Posterior cingulate gyrus (tissue), 11 donors: ENCODE measurements around the gene FHL1.
"Not testable (repeated sequence)": the region's sequence is repeated elsewhere in the genome, so short reads cannot be mapped to it uniquely, and the experiment has no call there.

Experiments used
- DNase-seq, 10 donors: peaks; one replicate each; pipeline versions ENCODE4 v3.0.0 to v3.0.0-alpha.2; 2020 to 2021; ENCODE audit warnings: mixed read lengths in 3 of 10
- intact Hi-C: fragments of 100-400 bp; cut with DNase I; formaldehyde crosslinking; loops from one replicate; pipeline ENCODE4 v1.15.1; 2023

FHL1 gene

DNA sequence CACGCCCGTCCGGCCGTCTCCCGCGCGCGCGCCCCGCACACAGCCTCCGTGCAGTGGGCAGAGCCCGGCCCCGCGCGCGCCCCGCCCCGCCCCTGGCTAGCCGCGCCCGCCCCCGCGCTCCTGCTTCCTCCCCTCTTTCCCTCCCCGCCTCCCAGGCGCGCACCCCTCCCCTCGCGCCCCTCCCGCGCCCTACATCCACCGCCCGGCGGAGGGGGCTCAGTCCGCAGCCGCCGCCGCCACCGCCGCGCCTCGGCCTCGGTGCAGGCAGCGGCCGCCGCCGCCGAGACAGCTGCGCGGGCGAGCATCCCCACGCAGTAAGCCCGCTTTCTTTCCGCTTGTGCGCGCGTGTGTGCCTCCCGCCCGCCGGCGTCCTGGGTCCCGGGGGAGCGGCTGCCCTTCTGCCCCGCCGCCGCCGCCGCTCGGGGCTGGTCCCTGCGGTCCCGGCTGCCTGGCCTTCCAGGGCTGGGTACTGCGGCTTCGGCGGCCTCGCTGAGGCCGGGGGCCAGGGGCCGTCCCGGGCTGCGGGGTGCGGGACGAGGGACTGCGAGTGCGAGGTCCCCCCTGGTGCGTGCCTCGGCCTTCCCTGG is at the start of gene FHL1:
FHL1 (plus strand) TSS at position 219 of the 587 bp plus-strand sequence.
- intact Hi-C loops, result loop anchor here (10.0 kb wide), 1 partner anchor 73 kb away; no protein-coding TSS in a partner anchor
- peak in 9 of 10 donors; percentile 30 to 93 (median 55) for DNase-seq

DNA sequence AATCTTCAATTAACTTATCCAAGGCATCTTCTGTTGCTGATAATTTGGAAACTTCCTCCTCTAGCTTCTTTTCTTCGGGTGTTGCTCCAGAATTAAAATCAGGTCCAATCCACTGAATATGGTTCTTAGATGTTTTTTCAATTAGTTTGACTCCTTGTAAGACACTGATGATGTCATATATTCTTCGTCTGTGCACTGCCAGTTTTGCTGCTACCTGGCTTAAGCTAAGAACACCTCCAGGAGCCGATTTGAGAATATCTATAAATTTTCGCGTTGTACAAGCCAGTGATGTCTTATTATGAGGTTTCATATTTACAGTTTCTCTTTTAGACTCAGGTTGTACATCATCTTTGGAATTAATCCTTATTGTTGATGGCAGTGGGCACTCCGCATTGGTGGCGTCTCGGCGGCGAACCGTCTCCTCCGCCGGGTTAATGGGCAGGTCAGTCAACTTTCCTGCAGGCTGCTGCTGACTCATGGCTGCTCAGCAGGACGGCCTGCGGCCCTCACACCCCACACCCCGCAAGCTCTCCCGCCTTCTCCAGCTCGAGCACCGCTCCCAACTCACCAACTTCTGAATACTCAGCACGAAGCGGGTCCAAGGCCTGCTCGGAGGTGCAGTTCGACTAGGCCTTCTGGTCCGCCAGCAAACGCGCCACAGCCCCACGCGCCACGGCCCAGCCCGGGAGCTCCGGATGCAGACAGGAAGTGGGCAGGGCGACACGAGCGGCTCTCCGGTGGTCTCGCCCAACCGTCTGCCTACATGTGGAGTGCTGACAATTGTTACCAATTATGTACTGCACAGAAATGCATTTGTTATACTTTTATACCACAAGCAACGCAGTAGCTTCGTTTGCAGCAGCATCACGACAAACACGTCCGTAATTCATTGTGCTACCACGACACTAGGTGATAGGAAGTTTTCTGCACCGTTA is 49.2 kb upstream of the FHL1 start:
- intact Hi-C loops, result no loop called here
- no peak for DNase-seq

DNA sequence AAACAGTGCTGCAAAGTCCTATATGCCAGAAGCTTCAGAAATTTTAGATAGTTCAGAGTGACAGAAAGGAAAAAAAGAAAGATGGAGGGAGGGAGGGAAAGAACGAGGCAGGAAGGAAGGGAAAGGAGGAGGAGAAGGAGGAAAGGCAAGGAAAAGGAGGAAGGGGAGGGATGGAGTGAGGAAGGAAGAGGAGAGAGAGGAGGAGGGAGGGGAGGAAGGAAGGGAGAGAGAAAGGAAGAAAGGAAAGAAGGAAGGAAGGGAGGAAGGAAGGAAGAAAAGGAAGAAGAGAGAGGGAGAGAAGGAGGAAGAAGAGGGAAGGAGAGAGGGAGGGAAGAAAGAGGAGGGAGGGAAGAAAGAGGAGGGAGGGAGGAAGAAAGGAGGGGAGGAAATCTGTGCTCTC is 42.4 kb upstream of the FHL1 start:
- DNase-seq, result no peak
- intact Hi-C loops, result no loop called here

DNA sequence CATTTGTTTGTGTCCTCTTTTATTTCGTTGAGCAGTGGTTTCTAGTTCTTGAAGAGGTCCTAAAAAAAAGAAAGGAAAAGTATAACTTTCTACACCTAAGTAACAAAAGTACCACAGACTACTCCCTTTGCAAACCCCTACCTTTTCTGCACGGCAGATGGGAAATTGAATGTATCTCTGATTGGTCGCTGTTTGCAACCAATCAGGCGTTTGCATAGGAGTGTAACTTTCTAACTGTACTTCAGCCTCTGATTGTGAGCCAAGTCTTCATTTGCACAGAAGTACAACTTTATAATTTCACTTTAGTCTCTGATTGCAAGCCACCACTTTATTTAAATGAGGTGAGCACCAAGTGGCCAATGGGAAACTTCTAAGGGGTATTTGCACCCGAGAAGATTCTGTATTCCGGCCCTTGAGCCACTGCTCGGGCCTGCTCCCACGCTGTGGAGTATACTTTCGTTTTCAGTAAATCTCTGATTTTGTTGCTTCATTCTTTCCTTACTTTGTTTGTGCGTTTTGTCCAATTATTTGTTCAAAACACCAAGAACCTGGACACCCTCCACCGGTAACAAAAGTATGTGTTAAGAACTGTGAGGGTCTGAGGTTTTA is 40.3 kb upstream of the FHL1 start:
- no peak for DNase-seq
- intact Hi-C loops, result no loop called here

DNA sequence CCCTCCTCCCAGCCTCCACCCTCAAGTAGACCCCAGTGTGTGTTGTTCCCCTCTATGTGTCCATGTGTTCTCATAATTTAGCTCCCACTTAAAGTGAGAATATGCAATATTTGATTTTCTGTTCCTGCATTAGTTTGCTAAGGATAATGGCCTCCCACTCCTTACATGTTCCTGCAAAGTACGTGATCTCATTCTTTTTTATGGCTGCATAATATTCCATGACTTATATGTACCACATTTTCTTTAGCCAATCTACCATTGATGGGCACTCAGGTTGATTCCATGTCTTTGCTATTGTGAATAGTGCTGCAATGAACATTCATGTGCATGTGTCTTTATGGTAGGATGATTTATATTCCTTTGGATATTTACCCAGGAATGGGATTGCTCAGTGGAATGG is 38.4 kb upstream of the FHL1 start:
- DNase-seq, intact Hi-C loops: not testable (repeated sequence)

DNA sequence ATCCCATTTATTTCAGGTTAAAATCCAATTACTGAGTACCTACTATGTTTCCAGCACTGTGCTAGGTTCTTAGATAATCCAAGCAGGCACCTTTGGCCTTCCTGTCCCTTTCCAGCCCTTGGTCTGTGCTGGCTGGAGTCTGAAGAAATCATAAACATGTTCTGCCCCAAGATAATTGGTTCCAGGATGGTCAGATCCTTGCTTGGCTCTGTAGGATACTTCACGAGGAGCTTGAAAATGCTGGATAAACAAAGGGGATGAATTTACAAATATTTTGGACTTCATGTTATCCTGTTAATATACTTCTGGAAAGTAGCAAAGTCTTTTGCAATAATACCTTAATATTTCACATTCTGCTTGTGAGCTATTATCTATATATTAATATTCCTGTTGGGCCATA is 35.0 kb upstream of the FHL1 start:
- DNase-seq, result no peak
- intact Hi-C loops, result no loop called here

DNA sequence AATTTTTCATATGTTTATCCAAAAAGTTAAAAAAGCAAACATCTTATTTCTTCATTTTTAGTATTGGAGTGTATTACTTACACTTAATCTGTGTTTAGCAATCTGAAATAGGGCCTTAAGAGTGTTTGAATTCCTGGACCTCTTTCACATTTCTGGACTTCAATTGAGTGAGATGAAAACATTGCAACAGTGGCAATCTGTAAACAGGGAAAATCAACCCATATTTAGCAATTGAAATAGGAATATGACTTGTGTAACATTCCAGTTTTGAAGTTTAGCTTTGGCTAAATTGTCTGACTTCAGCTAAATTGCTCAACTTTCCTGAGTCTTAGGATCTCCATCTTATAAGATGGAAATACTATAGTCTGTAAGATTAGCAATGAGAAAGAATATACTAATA is 34.6 kb upstream of the FHL1 start:
- intact Hi-C loops, result no loop called here

DNA sequence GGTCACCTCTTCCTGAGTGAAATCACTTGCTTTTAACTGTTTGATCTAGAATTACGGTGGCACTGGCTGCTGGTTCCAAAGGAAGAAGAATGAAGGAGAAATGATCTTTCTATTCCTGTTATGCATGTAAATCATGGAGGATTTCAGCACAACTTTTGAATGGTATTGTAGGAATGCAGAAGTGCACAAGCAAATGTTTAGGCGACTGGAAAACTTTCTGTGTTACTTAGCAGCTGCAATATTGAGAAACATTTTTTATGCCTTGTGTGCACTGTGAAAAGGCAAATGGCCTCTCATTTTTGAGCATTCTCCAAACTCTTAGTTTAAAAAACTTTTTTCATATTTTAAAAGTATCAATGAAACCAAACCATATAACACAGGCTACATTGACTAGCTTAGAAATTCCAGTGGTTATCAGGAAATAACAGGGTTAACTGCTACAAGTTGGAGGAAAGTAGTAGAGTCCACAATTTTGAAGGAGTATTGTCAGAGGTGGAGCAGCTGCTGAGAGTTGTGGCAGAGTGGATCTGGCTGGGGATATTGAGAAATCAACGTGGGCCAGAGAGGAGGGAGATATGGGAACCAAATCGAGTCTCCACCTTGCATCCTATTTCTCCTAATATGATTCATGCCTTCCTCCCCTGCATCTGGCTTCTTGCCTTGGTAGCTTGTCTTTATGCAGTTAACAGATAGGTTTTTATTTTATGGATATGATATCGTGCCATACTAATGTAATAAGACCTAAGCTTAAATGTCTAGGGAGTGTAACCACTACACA is 32.0 kb upstream of the FHL1 start:
- intact Hi-C loops, result no loop called here
- no peak for DNase-seq

More for the DNA sequence above, 34.6 kb upstream of the FHL1 start:
- DNase-seq, result no peak

DNA sequence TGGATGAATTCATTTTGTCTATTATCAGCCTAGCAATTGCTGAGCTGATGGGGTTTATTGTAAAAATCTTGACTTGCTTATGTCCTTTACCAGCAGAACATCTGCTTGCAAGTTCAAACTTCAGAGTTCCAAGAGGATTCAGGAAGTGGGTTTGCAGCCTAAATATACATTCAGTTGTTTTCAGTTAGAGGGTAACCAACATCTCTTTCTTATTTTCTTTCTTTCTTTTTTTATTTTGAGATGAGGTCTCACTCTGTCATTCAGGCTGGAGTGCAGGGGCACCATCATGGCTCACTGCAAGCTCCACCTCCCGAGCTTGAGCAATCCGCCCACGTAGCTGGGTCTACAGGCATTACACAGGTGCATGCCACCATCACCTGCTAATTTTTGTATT is 31.4 kb upstream of the FHL1 start:
- DNase-seq, result no peak
- intact Hi-C loops, result no loop called here

DNA sequence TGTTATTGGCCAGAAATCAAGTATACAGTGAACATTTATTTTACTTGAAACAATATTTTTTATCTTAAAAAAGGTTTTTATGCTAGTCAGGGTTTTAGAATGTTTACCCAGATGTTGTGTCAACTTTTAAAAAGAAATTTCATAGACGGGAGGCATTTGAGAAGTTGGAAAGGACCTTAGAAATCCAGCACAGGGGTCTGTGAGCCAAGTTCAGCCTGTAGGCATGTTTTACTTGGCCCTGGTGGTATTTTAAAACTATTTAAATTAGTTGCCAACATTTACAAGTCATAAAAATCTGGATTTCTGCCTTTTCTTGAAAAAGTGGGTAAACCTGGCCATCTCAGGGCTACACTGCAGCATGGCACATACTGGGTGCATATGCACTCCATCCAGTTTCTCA is 25.5 kb upstream of the FHL1 start:
- intact Hi-C loops, result no loop called here
- no peak for DNase-seq

DNA sequence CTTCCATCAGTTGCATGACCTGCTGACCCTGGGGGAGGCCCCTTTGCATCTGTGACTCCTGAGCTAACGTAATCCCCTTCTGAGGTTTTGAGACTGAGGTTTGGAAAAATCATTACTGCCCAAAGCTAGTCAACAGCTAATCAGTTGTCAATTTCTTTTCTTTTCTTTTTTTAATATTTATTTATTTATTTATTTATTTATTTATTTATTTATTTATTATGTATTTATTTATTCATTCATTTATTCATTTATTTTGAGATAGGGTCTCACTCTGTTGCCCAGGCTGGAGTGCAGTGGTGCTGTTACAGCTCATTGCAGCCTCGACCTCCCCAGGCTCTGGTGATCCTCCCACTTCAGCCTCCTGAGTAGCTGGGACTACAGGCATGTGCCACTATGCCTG is 25.1 kb upstream of the FHL1 start:
- intact Hi-C loops, result no loop called here
- no peak for DNase-seq

DNA sequence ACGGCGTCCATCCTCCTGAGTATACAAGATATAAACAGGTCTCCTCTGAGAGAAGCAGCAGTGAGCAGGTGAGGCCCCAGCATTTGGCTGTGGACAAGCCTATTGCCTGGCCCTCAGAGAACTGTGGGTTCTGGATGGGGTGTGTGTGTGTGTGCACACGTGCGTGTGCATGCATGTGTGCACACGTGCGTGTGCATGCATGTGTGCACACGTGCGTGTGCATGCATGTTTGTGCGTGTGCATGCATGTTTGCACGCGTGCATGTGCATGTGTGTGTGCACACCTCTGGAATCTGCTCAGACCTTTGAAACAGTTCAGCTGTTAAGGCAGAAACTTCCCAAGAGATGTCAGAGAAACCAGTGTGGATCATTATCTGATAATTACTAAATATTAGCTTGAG is 22.2 kb upstream of the FHL1 start:
- intact Hi-C loops, result no loop called here
- DNase-seq, result no peak

DNA sequence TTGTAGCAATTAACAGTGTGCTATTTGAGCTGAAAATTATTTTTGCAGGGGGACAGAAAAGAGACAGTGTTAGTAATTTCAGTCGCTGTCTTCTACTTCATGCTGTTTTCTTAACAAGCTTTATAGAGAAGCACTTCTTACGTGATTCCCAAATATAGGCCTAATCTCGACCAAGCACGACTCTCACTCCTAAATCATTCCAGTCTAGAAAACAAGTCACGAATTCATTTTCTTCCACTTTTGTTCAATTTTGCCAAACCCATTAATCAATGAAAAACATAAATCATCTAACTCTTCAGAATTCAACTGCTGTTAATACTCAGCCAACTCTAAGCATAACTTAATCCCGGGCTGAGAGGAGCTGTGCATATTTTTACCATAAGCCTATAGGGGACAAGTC is 21.0 kb upstream of the FHL1 start:
- no peak for DNase-seq
- intact Hi-C loops, result no loop called here

DNA sequence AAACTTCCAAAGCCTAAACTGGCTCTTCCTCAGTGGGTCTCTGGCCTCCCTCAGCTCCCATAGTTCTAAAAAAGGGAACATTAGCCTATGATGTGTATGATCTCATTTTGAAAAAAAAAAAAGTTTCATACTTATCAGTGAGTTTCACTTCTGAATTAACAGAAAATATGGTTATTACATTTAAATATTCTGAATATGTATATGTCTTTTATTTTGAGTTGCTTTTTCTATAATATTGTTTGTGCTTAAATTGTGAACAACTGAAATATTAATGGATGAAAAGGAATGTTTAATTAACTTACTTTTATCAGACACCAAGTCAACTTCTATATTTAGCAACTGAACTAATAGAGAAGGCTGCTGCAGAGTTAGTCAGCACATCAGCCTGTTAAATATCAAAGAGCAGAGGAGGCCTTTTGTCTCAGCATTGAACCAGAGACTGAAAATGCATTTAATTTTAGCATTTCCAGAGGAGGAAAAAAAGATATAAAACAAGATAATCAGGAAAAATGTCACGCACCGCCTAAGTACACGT is 20.4 kb upstream of the FHL1 start:
- intact Hi-C loops, result no loop called here

DNA sequence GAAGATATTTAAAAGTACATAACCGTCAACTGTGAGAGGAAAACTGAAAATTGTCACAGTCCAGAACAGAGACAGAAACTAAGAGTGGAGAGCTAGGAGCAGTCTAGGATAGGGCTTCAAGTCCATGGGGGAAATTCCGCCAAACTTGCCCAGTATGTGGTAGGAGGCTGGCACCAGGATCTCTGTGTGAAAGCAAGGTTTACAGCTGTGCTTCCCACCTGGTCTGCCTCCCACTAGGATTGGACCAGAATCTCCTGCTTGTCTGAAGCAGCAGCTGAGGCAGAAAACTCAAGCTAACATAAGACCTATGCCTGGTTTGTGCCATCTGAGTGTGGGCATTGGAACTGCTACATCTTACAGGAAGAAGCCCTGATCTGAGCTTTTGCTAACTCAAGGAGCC is 18.6 kb upstream of the FHL1 start:
- intact Hi-C loops, result no loop called here
- DNase-seq, result peak in 1 of 10 donors; percentile 51

More for the DNA sequence above, 20.4 kb upstream of the FHL1 start:
- no peak for DNase-seq

DNA sequence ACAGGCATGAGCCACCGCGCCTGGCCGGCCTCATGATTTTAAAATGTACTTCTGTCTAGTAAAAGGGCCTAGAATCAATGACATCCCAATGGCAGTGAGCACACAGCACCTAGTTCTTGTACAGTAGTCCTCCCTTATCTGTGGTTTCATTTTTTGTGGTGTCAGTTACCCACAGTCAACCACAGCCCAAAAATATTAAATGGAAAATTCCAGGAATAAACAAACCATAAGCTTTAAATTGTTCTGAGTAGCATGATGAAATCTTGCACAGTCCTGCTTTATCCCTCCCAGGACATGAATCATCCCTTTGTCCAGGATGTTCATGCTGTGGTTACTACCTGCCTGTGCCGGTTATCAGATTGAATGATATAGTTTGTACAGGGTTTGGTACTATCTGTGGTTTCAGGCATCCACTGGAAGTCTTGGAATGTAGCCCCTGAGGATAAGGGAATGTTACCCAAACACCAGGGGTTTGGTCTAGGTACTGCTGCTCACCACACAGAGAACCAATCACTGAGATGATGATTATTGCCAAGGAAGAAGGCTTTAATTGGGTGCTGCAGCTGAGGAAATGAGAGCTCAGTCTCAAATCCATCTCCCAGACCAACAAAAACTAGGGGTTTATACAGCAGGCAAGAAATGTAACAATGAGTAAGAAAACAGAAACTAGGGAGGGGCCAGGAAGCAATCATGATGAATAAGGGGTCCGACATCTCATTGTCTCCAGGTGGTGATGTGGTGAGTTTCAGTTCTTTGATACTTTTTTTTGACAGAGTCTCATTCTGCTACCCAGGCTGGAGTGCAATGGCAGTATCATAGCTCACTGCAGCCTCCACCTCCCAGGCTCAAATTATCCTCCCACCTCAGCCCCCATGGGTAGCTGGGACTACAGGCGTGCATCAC is 16.2 kb upstream of the FHL1 start:
- intact Hi-C loops, result no loop called here
- DNase-seq, result no peak

DNA sequence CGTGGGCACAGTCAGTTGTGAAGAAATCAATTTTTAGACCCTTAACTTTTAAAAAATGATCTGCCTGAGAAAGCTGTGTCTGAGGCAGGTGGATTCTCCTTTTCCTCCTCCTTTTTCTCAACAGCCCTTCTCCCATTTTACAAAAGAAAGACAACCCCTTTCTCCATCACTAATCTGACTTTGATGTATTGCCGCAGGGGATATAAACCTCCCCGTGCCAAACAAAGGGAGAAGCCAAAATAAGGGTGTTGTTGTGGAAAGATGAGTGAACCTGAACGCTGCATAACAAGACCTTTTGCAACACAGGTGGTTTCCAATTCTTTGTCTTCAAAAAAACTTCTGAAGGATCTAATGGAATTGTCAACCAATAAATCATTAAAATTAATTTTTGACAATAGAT is 8.4 kb upstream of the FHL1 start:
- no peak for DNase-seq
- intact Hi-C loops, result no loop called here

DNA sequence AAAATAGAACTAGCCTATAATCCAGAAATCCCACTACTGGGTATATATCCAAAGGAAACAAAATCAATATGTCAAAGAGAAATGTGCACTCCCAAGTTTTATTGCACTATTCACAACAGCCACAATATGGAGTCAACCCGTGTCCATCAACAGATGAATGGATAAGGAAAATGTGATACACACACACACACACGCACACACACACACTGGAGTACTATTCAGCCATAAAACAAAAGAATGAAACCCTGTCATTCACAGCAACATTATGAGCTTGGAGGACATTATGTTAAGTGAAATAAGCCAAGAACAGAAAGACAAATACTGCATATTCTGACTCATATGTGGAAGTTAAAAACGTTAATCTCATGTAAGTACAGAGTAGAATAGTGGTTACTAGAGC is 5.8 kb upstream of the FHL1 start:
- intact Hi-C loops, result loop anchor here (10.0 kb wide), 1 partner anchor 67 kb away; no protein-coding TSS in a partner anchor
- no peak for DNase-seq

DNA sequence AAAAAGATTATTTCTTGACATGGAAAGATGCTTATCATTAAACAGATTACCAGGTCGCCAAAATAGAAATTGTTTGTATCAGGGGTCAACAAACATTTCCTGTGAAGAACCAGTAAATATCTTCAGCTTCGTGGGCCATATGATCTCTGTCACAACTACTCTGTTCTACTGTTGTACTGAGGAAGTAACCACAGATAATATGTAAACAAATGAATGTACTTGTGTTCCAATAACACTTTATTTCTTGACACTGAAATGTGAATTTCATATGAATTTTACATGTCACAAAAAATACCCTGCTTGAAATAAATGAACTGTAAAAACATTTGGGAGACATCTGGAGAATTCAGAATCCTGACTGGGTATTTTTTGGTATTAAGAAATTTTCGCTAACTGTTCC is 4.7 kb upstream of the FHL1 start:
- intact Hi-C loops, result loop anchor here (10.0 kb wide), 1 partner anchor 68 kb away; no protein-coding TSS in a partner anchor
- no peak for DNase-seq
